HL-60 (cell line): ENCODE results near the gene TULP4.

ENCODE experiments used
- DNase-seq, 2 experiments: peaks; one replicate each; pipeline ENCODE4 v3.0.0-alpha.2; 2010 to 2020; ENCODE audit warnings: low read depth in 1 of 2, low spot score in 1 of 2
- H3K27ac ChIP-seq: fragments of 250-450 bp; sonication (Bioruptor Pico); replicated peaks from 2 replicates; pipeline ENCODE4 v1.5.1; 2020; ENCODE audit warnings: mild to moderate bottlenecking, moderate library complexity
- H3K27me3 ChIP-seq: fragments of 250-450 bp; sonication (Bioruptor Pico); 2 replicates; pipeline ENCODE4 v1.5.1; 2021; ENCODE audit warnings: mild to moderate bottlenecking, moderate library complexity; ENCODE audit not compliant: insufficient read depth, poor library complexity, severe bottlenecking
- H3K4me3 ChIP-seq: replicated peaks from 2 replicates; pipeline ENCODE4 v1.5.1; 2011; ENCODE audit warnings: mild to moderate bottlenecking, control low read depth, low read length; ENCODE audit not compliant: insufficient read depth
- CTCF ChIP-seq: IDR thresholded peaks from one replicate; pipeline ENCODE4 v1.5.1; 2011; ENCODE audit warnings: low read length, control low read depth, inconsistent platforms; ENCODE audit not compliant: insufficient read depth
- GABPA ChIP-seq: IDR thresholded peaks from 2 replicates; pipeline ENCODE4 v1.6.1; 2012; ENCODE audit warnings: low read depth
- POLR2AphosphoS5 ChIP-seq: IDR thresholded peaks from 2 replicates; pipeline ENCODE4 v1.6.1; 2012; ENCODE audit warnings: low read depth
- REST ChIP-seq: IDR thresholded peaks from 2 replicates; pipeline ENCODE4 v1.6.1; 2012; ENCODE audit warnings: low read depth; ENCODE audit not compliant: insufficient replicate concordance
- SPI1 ChIP-seq: IDR thresholded peaks from 2 replicates; pipeline ENCODE4 v1.6.1; 2012; ENCODE audit warnings: low read depth, mild to moderate bottlenecking, borderline replicate concordance

TULP4 gene

GRCh38 chr6:158314737-158315136 lies 2.5 kb downstream of the TULP4 start:
- no peak overlapping the region for H3K27ac ChIP-seq
- no peak overlapping the region for H3K4me3 ChIP-seq
- peak in 1 of 2 experiments; percentile 79 for DNase-seq
- TF ChIP-seq POLR2AphosphoS5 (no peak), SPI1 (no peak), CTCF (no peak), GABPA (no peak), REST (no peak)
- H3K27me3 ChIP-seq: no peaks in the 10 kb centered on the region

- no peak for TF ChIP-seq CTCF
- no peak for TF ChIP-seq SPI1
- TF ChIP-seq GABPA: no peak
- TF ChIP-seq POLR2AphosphoS5: no peak
- no peak for TF ChIP-seq REST
- DNase-seq: no peak
Observed at GRCh38 chr6:158316022-158316421, 3.8 kb downstream of the TULP4 start.

GRCh38 chr6:158321960-158322359 lies 9.7 kb downstream of the TULP4 start:
- TF ChIP-seq SPI1 (no peak), POLR2AphosphoS5 (no peak), REST (no peak), GABPA (no peak), CTCF (no peak)
- Histone ChIP-seq H3K4me3 (no peak overlapping the region), H3K27ac (no peak overlapping the region), H3K27me3 (no peaks in the 10 kb centered on the region)
- DNase-seq: no peak

More at GRCh38 chr6:158316022-158316421, 3.8 kb downstream of the TULP4 start:
- Histone ChIP-seq H3K27ac (no peak overlapping the region), H3K4me3 (no peak overlapping the region), H3K27me3 (no peaks in the 10 kb centered on the region)
